RCC 7860 (cell line): Measurements from ENCODE around the gene SLC39A1.
A peak's percentile ranks its signal among the peaks of the same experiment; 100 is the strongest.
"Not testable (repeated sequence)": the region's sequence is repeated elsewhere in the genome, so short reads cannot be mapped to it uniquely, and the experiment has no call there.

ENCODE experiments used
- DNase-seq: peaks from one replicate; pipeline ENCODE4 v3.0.0-alpha.2; 2015; ENCODE audit warnings: low spot score
- FAIRE-seq: peaks from 2 replicates; lab custom pipeline; 2012; peaks lifted over from hg19 to GRCh38; lab: Jason Lieb, UNC

Gene SLC39A1

GRCh38 chr1:153932156-153933131 lies 30.9 kb downstream of the SLC39A1 start:
- DNase-seq (no peak), FAIRE-seq (no peak)

GRCh38 chr1:153929981-153930948 lies 33.1 kb downstream of the SLC39A1 start:
- DNase-seq (no peak), FAIRE-seq (no peak)

- DNase-seq = no peak
- no peak for FAIRE-seq
Measured at GRCh38 chr1:153929426-153929825, 33.9 kb downstream of the SLC39A1 start.

GRCh38 chr1:153928791-153929341 lies 34.5 kb downstream of the SLC39A1 start:
- no peak for FAIRE-seq

GRCh38 chr1:153928245-153928644 lies 35.1 kb downstream of the SLC39A1 start:
- FAIRE-seq (no peak), DNase-seq (no peak)

More at GRCh38 chr1:153928791-153929341, 34.5 kb downstream of the SLC39A1 start:
- DNase-seq = no peak

GRCh38 chr1:153926405-153926804 lies 36.9 kb downstream of the SLC39A1 start:
- FAIRE-seq (no peak), DNase-seq (no peak)

GRCh38 chr1:153922972-153923925 lies 40.1 kb downstream of the SLC39A1 start, which contains the start of gene GATAD2B:
GATAD2B (minus strand) TSS chr1:153922972; CDS start chr1:153828347, 94,625 bp downstream.
- DNase-seq (peak; percentile 99), FAIRE-seq (peak; percentile 85)

- FAIRE-seq (no peak), DNase-seq (peak; percentile 15)
Measured at GRCh38 chr1:153922076-153922971, 41.0 kb downstream of the SLC39A1 start.

GRCh38 chr1:153921803-153922075 lies 41.6 kb downstream of the SLC39A1 start:
- DNase-seq (no peak), FAIRE-seq (no peak)

GRCh38 chr1:153921080-153921802 lies 42.1 kb downstream of the SLC39A1 start:
- FAIRE-seq (no peak), DNase-seq (no peak)

- DNase-seq = no peak
- FAIRE-seq = no peak
Measured at GRCh38 chr1:153919876-153920852, 43.2 kb downstream of the SLC39A1 start.

GRCh38 chr1:153916297-153916696 lies 47.0 kb downstream of the SLC39A1 start:
- DNase-seq (no peak), FAIRE-seq (no peak)

- DNase-seq = no peak
- FAIRE-seq = no peak
Measured at GRCh38 chr1:153912349-153912748, 51.0 kb downstream of the SLC39A1 start.

GRCh38 chr1:153910560-153910959 lies 52.8 kb downstream of the SLC39A1 start:
- DNase-seq, FAIRE-seq: not testable (repeated sequence)
